ENCODE results near the gene ACP4.
"Not testable (repeated sequence)": the region's sequence is repeated elsewhere in the genome, so short reads cannot be mapped to it uniquely, and the experiment has no call there.

ACP4 gene

GRCh38 chr19:50779504-50780457 is 10.4 kb upstream of the ACP4 start:
- in situ Hi-C loops (cut with MboI; ENCODE audit: low sequenced_read_pairs, unreplicated experiment), result loop anchor here (25.0 kb wide), 2 partner anchors 242 to 417 kb away; partner anchors contain the start of gene NAPSA
- no peak for DNase-seq (ENCODE audit: low spot score)
- no peak for TF ChIP-seq CTCF (IDR thresholded peaks at IDR 0.05; ENCODE audit: borderline replicate concordance, control extremely low read depth, extremely low read depth, insufficient read depth, missing control alignments)

- no peak for TF ChIP-seq CTCF (IDR thresholded peaks at IDR 0.05; ENCODE audit: borderline replicate concordance, control extremely low read depth, extremely low read depth, insufficient read depth, missing control alignments)
- in situ Hi-C loops (cut with MboI; ENCODE audit: low sequenced_read_pairs, unreplicated experiment), result loop anchor here (25.0 kb wide), 2 partner anchors 244 to 419 kb away; partner anchors contain the start of gene NAPSA
- no peak for DNase-seq (ENCODE audit: low spot score)
Measured at GRCh38 chr19:50780753-50781435, 9.3 kb upstream of the ACP4 start.

GRCh38 chr19:50783848-50784152 is 6.4 kb upstream of the ACP4 start:
- in situ Hi-C loops (cut with MboI; ENCODE audit: low sequenced_read_pairs, unreplicated experiment), result loop anchor here (25.0 kb wide), 2 partner anchors 246 to 421 kb away; partner anchors contain the start of gene NAPSA
- not testable (repeated sequence) for DNase-seq (ENCODE audit: low spot score)

GRCh38 chr19:50784710-50785109 is 5.5 kb upstream of the ACP4 start:
- no peak for TF ChIP-seq CTCF (IDR thresholded peaks at IDR 0.05; ENCODE audit: borderline replicate concordance, control extremely low read depth, extremely low read depth, insufficient read depth, missing control alignments)
- DNase-seq (ENCODE audit: low spot score), result no peak
- in situ Hi-C loops (cut with MboI; ENCODE audit: low sequenced_read_pairs, unreplicated experiment), result loop anchor here (25.0 kb wide), 2 partner anchors 247 to 422 kb away; partner anchors contain the start of gene NAPSA

- no peak for DNase-seq (ENCODE audit: low spot score)
- in situ Hi-C loops (cut with MboI; ENCODE audit: low sequenced_read_pairs, unreplicated experiment), result loop anchor here (25.0 kb wide), 2 partner anchors 248 to 423 kb away; partner anchors contain the start of gene NAPSA
- no peak for TF ChIP-seq CTCF (IDR thresholded peaks at IDR 0.05; ENCODE audit: borderline replicate concordance, control extremely low read depth, extremely low read depth, insufficient read depth, missing control alignments)
Measured at GRCh38 chr19:50785329-50785728, 4.9 kb upstream of the ACP4 start.

GRCh38 chr19:50790922-50791467 is 780 bp downstream of the ACP4 start:
- TF ChIP-seq CTCF (IDR thresholded peaks at IDR 0.05; ENCODE audit: borderline replicate concordance, control extremely low read depth, extremely low read depth, insufficient read depth, missing control alignments), result no peak
- DNase-seq (ENCODE audit: low spot score), result no peak
- in situ Hi-C loops (cut with MboI; ENCODE audit: low sequenced_read_pairs, unreplicated experiment), result loop anchor here (10.0 to 25.0 kb wide), 3 partner anchors 124 to 429 kb away; partner anchors contain the start of genes KLK4 and NAPSA

Data from GM13976 (cell line).